Inflammatory macrophage treated with lipopolysaccharide for 4 hours (primary cell): ENCODE data around the gene BDNF.

ENCODE experiments used
- DNase-seq: peaks from one replicate; pipeline ENCODE4 v3.0.0-alpha.2; 2020

BDNF gene

GRCh38 chr11:27705873-27706820 lies 5.9 kb upstream of the BDNF start:
- no peak for DNase-seq

GRCh38 chr11:27703481-27703880 lies 3.2 kb upstream of the BDNF start:
- no peak for DNase-seq

- no peak for DNase-seq
Observed at GRCh38 chr11:27702811-27703210, 2.6 kb upstream of the BDNF start.

- DNase-seq = no peak
Observed at GRCh38 chr11:27701355-27702105, 1.3 kb upstream of the BDNF start.

GRCh38 chr11:27699926-27700350 lies 317 bp downstream of the BDNF start:
- no peak for DNase-seq

GRCh38 chr11:27699242-27699925 lies 871 bp downstream of the BDNF start:
- no peak for DNase-seq

- DNase-seq = peak; percentile 34
Observed at GRCh38 chr11:27698872-27699241, 1.4 kb downstream of the BDNF start.

GRCh38 chr11:27697679-27698275 lies 2.5 kb downstream of the BDNF start:
- no peak for DNase-seq

- DNase-seq = no peak
Observed at GRCh38 chr11:27696961-27697360, 3.3 kb downstream of the BDNF start.

- no peak for DNase-seq
Observed at GRCh38 chr11:27696115-27696514, 4.1 kb downstream of the BDNF start.

GRCh38 chr11:27694992-27695391 lies 5.3 kb downstream of the BDNF start:
- no peak for DNase-seq

GRCh38 chr11:27693398-27693797 lies 6.9 kb downstream of the BDNF start:
- no peak for DNase-seq

- DNase-seq = no peak
Observed at GRCh38 chr11:27692781-27693180, 7.5 kb downstream of the BDNF start.

GRCh38 chr11:27688076-27688475 lies 12.2 kb downstream of the BDNF start:
- DNase-seq = no peak

- no peak for DNase-seq
Observed at GRCh38 chr11:27681664-27682063, 18.6 kb downstream of the BDNF start.

- DNase-seq = no peak
Observed at GRCh38 chr11:27679136-27680015, 20.9 kb downstream of the BDNF start.

GRCh38 chr11:27678242-27678641 lies 22.0 kb downstream of the BDNF start:
- DNase-seq = no peak

GRCh38 chr11:27677108-27677507 lies 23.1 kb downstream of the BDNF start:
- DNase-seq = no peak

GRCh38 chr11:27673979-27674663 lies 26.1 kb downstream of the BDNF start:
- DNase-seq = no peak

GRCh38 chr11:27672836-27673464 lies 27.3 kb downstream of the BDNF start:
- no peak for DNase-seq
